GM12878 (cell line): ENCODE results near the gene DUS4L. TPM values are rescaled to one million over a fixed set of nuclear protein-coding genes. Genes with fewer than 3 reads are reported as not detected.

Experiments
- ATAC-seq: fragments of 200-7000 bp; cut with Tn5 transposase; 3 replicates; pipeline ENCODE4 v1.9.1; 2020; ENCODE audit warnings: mild to moderate bottlenecking, moderate library complexity
- BruUV-seq: library from RNA; stranded (reverse); fragments of 400-500 nt; replicated peaks from 2 replicates; lab custom pipeline; 2021; lab: Mats Ljungman, UMichigan
- CTCF ChIA-PET: fragments of 300-600 bp; sonication (Branson Sonifier 250); formaldehyde crosslinking; extraction: SDS; loops from one replicate; lab custom pipeline; 2021; ENCODE audit warnings: inconsistent platforms; lab: Yijun Ruan, JAX
- POLR2A ChIA-PET: fragments of 350-600 bp; formaldehyde crosslinking; extraction: SDS; loops from one replicate; lab custom pipeline; 2021; ENCODE audit warnings: inconsistent platforms; lab: Charles Lee
- RAD21 ChIA-PET: fragments of 300-600 bp; sonication (Branson Sonifier 250); formaldehyde crosslinking; loops from one replicate; lab custom pipeline; 2023; ENCODE audit warnings: antibody characterized with exemption; ENCODE audit not compliant: unreplicated experiment; lab: Charles Lee
- SMC1A ChIA-PET: fragments of 300-600 bp; sonication (Branson Sonifier 250); formaldehyde crosslinking; loops from one replicate; lab custom pipeline; 2023; ENCODE audit not compliant: unreplicated experiment, uncharacterized antibody; lab: Charles Lee
- DNase-seq: peaks from one replicate; pipeline ENCODE4 v3.0.0-alpha.2; 2011; ENCODE audit warnings: low read depth, low spot score
- FAIRE-seq: peaks from 3 replicates; lab custom pipeline; 2011; peaks lifted over from hg19 to GRCh38; lab: Jason Lieb, UNC
- H2AFZ ChIP-seq: 2 replicates; pipeline ENCODE4 v1.6.0; 2011; ENCODE audit warnings: low read depth, low read length, control low read depth; ENCODE audit not compliant: control insufficient read depth
- H3K27ac ChIP-seq: 2 replicates; pipeline ENCODE4 v1.5.1; 2011; ENCODE audit warnings: control low read depth; ENCODE audit not compliant: control insufficient read depth, insufficient read depth
- H3K27me3 ChIP-seq, 2 experiments: replicated peaks in 1 of 2; 2 replicates each; pipeline versions ENCODE4 v1.6.0 to v1.6.1; 2011; ENCODE audit warnings: low read length in 1 of 2; ENCODE audit not compliant: control insufficient read depth in 2 of 2, insufficient read depth in 2 of 2
- H3K36me3 ChIP-seq, 2 experiments: 2 replicates each; pipeline ENCODE4 v1.5.1; 2011; ENCODE audit warnings: low read length in 1 of 2; ENCODE audit not compliant: control insufficient read depth in 2 of 2, insufficient read depth in 2 of 2
- H3K4me1 ChIP-seq: 2 replicates; pipeline ENCODE4 v1.6.1; 2011; ENCODE audit warnings: mild to moderate bottlenecking, low read length, moderate library complexity, mixed read lengths; ENCODE audit not compliant: control insufficient read depth, insufficient read depth
- H3K4me2 ChIP-seq: 2 replicates; pipeline ENCODE4 v1.6.0; 2011; ENCODE audit warnings: control low read depth; ENCODE audit not compliant: control insufficient read depth, insufficient read depth
- H3K4me3 ChIP-seq: fragments of 200-600 bp; sonication (generic); 2 replicates; pipeline ENCODE4 v1.5.1; 2016
- H3K79me2 ChIP-seq: 2 replicates; pipeline ENCODE4 v1.6.0; 2011; ENCODE audit warnings: low read length; ENCODE audit not compliant: control insufficient read depth, insufficient read depth
- H3K9ac ChIP-seq: 2 replicates; pipeline ENCODE4 v1.8.0; 2011; ENCODE audit warnings: low read length, control low read depth, mixed read lengths; ENCODE audit not compliant: control insufficient read depth, insufficient read depth
- H3K9me3 ChIP-seq: replicated peaks from 3 replicates; pipeline ENCODE4 v1.5.1; 2011; ENCODE audit warnings: mild to moderate bottlenecking, low read length; ENCODE audit not compliant: control insufficient read depth, insufficient read depth
- H4K20me1 ChIP-seq: 2 replicates; pipeline ENCODE4 v1.6.0; 2011; ENCODE audit not compliant: control insufficient read depth, insufficient read depth
- BHLHE40 ChIP-seq, 2 experiments: fragments of 450-650 bp in 1 of 2; IDR thresholded peaks; 2 replicates each; pipeline ENCODE4 v1.6.1; 2011 to 2017; ENCODE audit warnings: low read depth in 2 of 2, borderline replicate concordance in 1 of 2, improper control_type of control experiment in 1 of 2, low read length in 1 of 2, mild to moderate bottlenecking in 1 of 2
- CEBPB ChIP-seq, 2 experiments: fragments of 150-350 bp in 1 of 2; IDR thresholded peaks; 2 replicates each; pipeline ENCODE4 v1.6.1; 2012 to 2014; ENCODE audit warnings: low read depth in 2 of 2, low read length in 2 of 2, borderline replicate concordance in 1 of 2, inconsistent platforms in 1 of 2
- FOXK2 ChIP-seq: fragments of 450-650 bp; IDR thresholded peaks from 2 replicates; pipeline ENCODE4 v1.6.1; 2017; ENCODE audit warnings: mild to moderate bottlenecking, moderate library complexity
- KDM1A ChIP-seq: fragments of 200-600 bp; sonication (generic); IDR thresholded peaks from 2 replicates; pipeline ENCODE4 v1.6.1; 2016; ENCODE audit warnings: borderline replicate concordance
- KLF5 ChIP-seq: fragments of 450-650 bp; IDR thresholded peaks from 2 replicates; pipeline ENCODE4 v1.6.1; 2014; ENCODE audit warnings: mild to moderate bottlenecking; ENCODE audit not compliant: partially characterized antibody
- MTA2 ChIP-seq: fragments of 450-650 bp; IDR thresholded peaks from 2 replicates; pipeline ENCODE4 v1.6.1; 2016; ENCODE audit warnings: low read depth, mild to moderate bottlenecking, moderate library complexity
- NFYB ChIP-seq: IDR thresholded peaks from 2 replicates; pipeline ENCODE4 v1.6.1; 2011; ENCODE audit warnings: low read depth, mild to moderate bottlenecking, low read length, improper control_type of control experiment, moderate library complexity; ENCODE audit not compliant: insufficient read depth
- POLR2A ChIP-seq: IDR thresholded peaks from 2 replicates; pipeline ENCODE4 v1.6.1; 2011; ENCODE audit warnings: low read depth, mild to moderate bottlenecking, low read length
- RAD51 ChIP-seq: fragments of 450-650 bp; IDR thresholded peaks from 2 replicates; pipeline ENCODE4 v1.6.1; 2016; ENCODE audit warnings: moderate library complexity, mild to moderate bottlenecking, inconsistent platforms
- RB1 ChIP-seq: fragments of 450-650 bp; formaldehyde crosslinking; IDR thresholded peaks from 2 replicates; pipeline ENCODE4 v1.6.1; 2017; ENCODE audit warnings: mild to moderate bottlenecking, borderline replicate concordance
- RFX5 ChIP-seq: IDR thresholded peaks from 2 replicates; pipeline ENCODE4 v1.6.1; 2011; ENCODE audit warnings: low read depth, low read length, improper control_type of control experiment
- TBL1XR1 ChIP-seq: IDR thresholded peaks from 2 replicates; pipeline ENCODE4 v1.6.1; 2012; ENCODE audit warnings: low read depth, low read length, improper control_type of control experiment
- YY1 ChIP-seq: IDR thresholded peaks from 2 replicates; pipeline ENCODE4 v1.6.1; 2011; ENCODE audit warnings: low read depth, mild to moderate bottlenecking, low read length
- ZNF217 ChIP-seq: fragments of 450-650 bp; IDR thresholded peaks from 2 replicates; pipeline ENCODE4 v1.6.1; 2017; ENCODE audit warnings: antibody characterized with exemption, mild to moderate bottlenecking
- ZNF24 ChIP-seq: fragments of 450-650 bp; IDR thresholded peaks from 2 replicates; pipeline ENCODE4 v1.6.1; 2017; ENCODE audit warnings: antibody characterized with exemption, mild to moderate bottlenecking
- ZNF274 ChIP-seq: IDR thresholded peaks from one replicate; pipeline ENCODE4 v1.8.0; 2011; ENCODE audit not compliant: insufficient read length, insufficient read depth
- ZNF384 ChIP-seq: IDR thresholded peaks from 2 replicates; pipeline ENCODE4 v1.6.1; 2012; ENCODE audit warnings: low read depth, mild to moderate bottlenecking, low read length, improper control_type of control experiment, borderline replicate concordance
- ZZZ3 ChIP-seq: IDR thresholded peaks from 2 replicates; pipeline ENCODE4 v1.6.1; 2011; ENCODE audit warnings: low read depth; ENCODE audit not compliant: control insufficient read depth, insufficient read length
- WGBS: methylation state at CpG from one replicate; pipeline ENCODE4 v1.1.6; 2016; ENCODE audit warnings: low lambda C conversion rate; ENCODE audit not compliant: insufficient replicate concordance, insufficient coverage; ENCODE audit errors: missing lambda C conversion rate; 5-methylcytosine and 5-hydroxymethylcytosine counted together
- in situ Hi-C: fragments of 300-500 bp; cut with MboI; formaldehyde crosslinking; loops from 9 replicates; pipeline ENCODE4 v1.14.3; 2018; ENCODE audit warnings: mixed read lengths
- intact Hi-C: fragments of 100-400 bp; cut with micrococcal nuclease; formaldehyde crosslinking; loops from one replicate; pipeline ENCODE4 v1.14.2; 2022; ENCODE audit not compliant: unreplicated experiment
- polyA plus RNA-seq, 11 experiments: library from polyadenylated mRNA; depleted of rRNA in 4 of 11; unstranded in 6 of 11; stranded (reverse) in 5 of 11; fragments of >200 nt; fragmentation: Nextera tagmentation in 4 of 11; fragmentation: Illumina TruSeq in 1 of 11; extraction: Ambion mirVana in 4 of 11; extraction: Trizol in 1 of 11; gene quantifications; 1 replicate in 1 of 11; 2 replicates in 10 of 11; pipeline versions ENCODE4 v1.2.1 to v1.2.3, GENCODE V29; 2011 to 2016; ENCODE audit warnings: inconsistent platforms in 2 of 11, missing spikeins in 2 of 11, low read depth in 1 of 11
- total RNA-seq, 4 experiments: library from RNA; depleted of rRNA in 3 of 4; stranded (reverse); fragments of >200 nt in 3 of 4; fragmentation: Illumina TruSeq in 1 of 4; extraction: Trizol in 1 of 4; gene quantifications; 2 replicates each; pipeline versions ENCODE4 v1.2.1 to v1.2.3, GENCODE V29; 2013 to 2021
- TF ChIP-seq, protein P1 (sequence below): IDR thresholded peaks from 2 replicates; pipeline ENCODE4 v1.6.1; 2012; ENCODE audit warnings: low read depth, low read length, improper control_type of control experiment
- TF ChIP-seq, protein P2 (sequence below): fragments of 450-650 bp; IDR thresholded peaks from 2 replicates; pipeline ENCODE4 v1.6.1; 2016; ENCODE audit warnings: mild to moderate bottlenecking

The DUS4L gene
- total and polyA plus RNA-seq, 10 of the 15 experiments (the other 5 are each of a cell fraction or from before 2014, with no cell fraction given) = 5.3 to 15.3 (median 12.8) TPM

DNA sequence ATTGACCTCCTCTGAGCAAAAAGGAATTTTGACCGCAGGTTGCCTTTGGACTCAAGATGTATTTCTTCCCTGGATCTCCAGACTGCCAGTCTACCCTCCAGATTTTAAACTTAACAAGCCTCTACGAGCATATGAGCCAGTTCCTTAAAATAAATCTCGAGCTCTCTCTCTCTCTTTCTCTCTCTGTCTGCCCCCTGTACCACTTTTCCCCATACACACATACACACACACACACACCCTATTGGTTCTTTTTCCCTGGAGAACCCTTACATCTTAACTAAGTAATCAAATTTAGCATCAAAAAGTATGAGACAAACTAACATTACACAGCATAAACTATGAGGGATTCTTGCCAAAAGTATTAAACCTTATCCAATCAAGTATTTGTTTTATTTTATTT, 27.6 kb downstream of the DUS4L start:
- no TSS peak for BruUV-seq
- RAD21 ChIA-PET = no interaction called here
- H2AFZ ChIP-seq = no peak overlapping the region
- H3K9me3 ChIP-seq = no peaks in the 10 kb centered on the region
- CTCF ChIA-PET = no interaction called here
- FAIRE-seq (no peak), ATAC-seq (no peak), DNase-seq (no peak)
- intact Hi-C loops = no loop called here
- POLR2A ChIA-PET = no interaction called here
- SMC1A ChIA-PET = no interaction called here
- no peak overlapping the region for H3K4me3 ChIP-seq
- no peaks in the 10 kb centered on the region for H3K79me2 ChIP-seq
- no peak overlapping the region for H3K9ac ChIP-seq
- no peaks in the 10 kb centered on the region for H3K4me1 ChIP-seq
- H3K4me2 ChIP-seq = no peak overlapping the region
- no peak overlapping the region for H3K27ac ChIP-seq
- peaks cover 2 to 3% of the 10 kb centered on the region in 2 experiments; a peak in 1 of 4 replicates for H3K36me3 ChIP-seq
- no peaks in the 10 kb centered on the region for H3K27me3 ChIP-seq
- in situ Hi-C loops = no loop called here
- no peaks in the 10 kb centered on the region for H4K20me1 ChIP-seq
- WGBS = 100% methylated on average over 2 of the region's 3 CpGs
- TF ChIP-seq, protein P1, sequence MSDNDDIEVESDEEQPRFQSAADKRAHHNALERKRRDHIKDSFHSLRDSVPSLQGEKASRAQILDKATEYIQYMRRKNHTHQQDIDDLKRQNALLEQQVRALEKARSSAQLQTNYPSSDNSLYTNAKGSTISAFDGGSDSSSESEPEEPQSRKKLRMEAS = no peak
- TF ChIP-seq CEBPB (IDR thresholded peaks at IDR 0.05; ENCODE audit: borderline replicate concordance in 1 of 2, low read depth in 2 of 2, low read length in 2 of 2) = no peak
- no peak for TF ChIP-seq KDM1A
- no peak for TF ChIP-seq NFYB
- TF ChIP-seq ZNF217 = no peak
- no peak for TF ChIP-seq YY1
- TF ChIP-seq KLF5 = no peak
- TF ChIP-seq, protein P2, sequence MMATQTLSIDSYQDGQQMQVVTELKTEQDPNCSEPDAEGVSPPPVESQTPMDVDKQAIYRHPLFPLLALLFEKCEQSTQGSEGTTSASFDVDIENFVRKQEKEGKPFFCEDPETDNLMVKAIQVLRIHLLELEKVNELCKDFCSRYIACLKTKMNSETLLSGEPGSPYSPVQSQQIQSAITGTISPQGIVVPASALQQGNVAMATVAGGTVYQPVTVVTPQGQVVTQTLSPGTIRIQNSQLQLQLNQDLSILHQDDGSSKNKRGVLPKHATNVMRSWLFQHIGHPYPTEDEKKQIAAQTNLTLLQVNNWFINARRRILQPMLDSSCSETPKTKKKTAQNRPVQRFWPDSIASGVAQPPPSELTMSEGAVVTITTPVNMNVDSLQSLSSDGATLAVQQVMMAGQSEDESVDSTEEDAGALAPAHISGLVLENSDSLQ = no peak
- TF ChIP-seq ZNF384 = no peak
- no peak for TF ChIP-seq ZNF274
- no peak for TF ChIP-seq ZZZ3
- no peak for TF ChIP-seq BHLHE40 (IDR thresholded peaks at IDR 0.05; ENCODE audit: borderline replicate concordance in 1 of 2, low read depth in 2 of 2, low read length in 1 of 2)
- no peak for TF ChIP-seq ZNF24
- no peak for TF ChIP-seq TBL1XR1
- no peak for TF ChIP-seq RAD51
- TF ChIP-seq RFX5 = no peak
- TF ChIP-seq MTA2 = no peak
- no peak for TF ChIP-seq POLR2A
- no peak for TF ChIP-seq FOXK2
- no peak for TF ChIP-seq RB1
